ENCODE data around the gene COLEC12.
"Not testable (repeated sequence)": the region's sequence is repeated elsewhere in the genome, so short reads cannot be mapped to it uniquely, and the experiment has no call there.

COLEC12 gene

DNA sequence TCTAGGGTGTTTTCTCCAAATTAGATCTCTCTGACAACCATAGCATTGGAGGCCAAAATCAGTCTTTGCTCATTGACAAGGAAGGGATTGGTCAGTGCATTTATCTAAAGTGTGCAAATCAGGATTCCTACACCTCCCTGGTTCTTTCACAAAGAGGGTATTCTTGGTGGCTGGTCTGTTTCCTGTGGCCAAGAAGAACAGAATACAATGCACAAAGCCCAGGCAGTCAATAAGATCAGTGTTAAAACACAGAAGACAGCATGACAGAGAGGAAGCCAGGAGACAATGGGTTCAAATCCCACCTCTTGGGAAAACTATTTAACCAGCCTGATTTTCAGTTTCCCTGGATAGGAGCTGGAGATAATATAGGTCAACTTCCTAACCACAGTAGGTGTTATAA is 186.6 kb downstream of the COLEC12 start:
- Histone ChIP-seq H3K9ac (ENCODE audit: insufficient read length) (no peak overlapping the region), H3K4me3 (no peak overlapping the region), H3K36me3 (ENCODE audit: insufficient read depth, low read length) (no peaks in the 10 kb centered on the region), H3K27ac (no peak overlapping the region), H3K9me3 (ENCODE audit: low read depth, low read length) (no peaks in the 10 kb centered on the region)
- no peak for DNase-seq (ENCODE audit: low read depth, low spot score)
- TF ChIP-seq POLR2AphosphoS5 (IDR thresholded peaks at IDR 0.05; ENCODE audit: borderline replicate concordance, low read depth, low read length), result no peak
- no peak for TF ChIP-seq FOXP2 (optimal IDR thresholded peaks at IDR 0.05; ENCODE audit: control extremely low read depth, extremely low read length, insufficient read depth)
- TF ChIP-seq EZH2 (IDR thresholded peaks at IDR 0.05), result no peak

DNA sequence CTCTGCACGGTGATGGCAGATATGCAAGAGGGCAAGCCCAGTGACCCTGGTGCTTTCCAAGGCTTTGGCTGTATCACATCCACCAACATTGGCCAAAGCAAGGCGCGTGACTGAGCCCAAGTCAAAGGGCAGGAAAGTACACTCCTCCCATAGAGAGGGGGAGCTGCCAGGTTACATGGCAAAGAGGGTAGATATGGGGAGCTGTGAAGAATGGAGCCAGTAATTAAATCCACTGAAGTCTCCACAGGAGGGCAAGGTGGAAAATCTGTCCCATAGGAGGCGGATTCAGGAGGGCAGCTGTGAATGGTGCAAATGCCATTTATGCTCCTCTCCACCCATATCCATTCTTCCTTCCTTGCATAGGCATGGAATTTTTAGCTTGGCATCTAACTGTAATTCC is 188.1 kb downstream of the COLEC12 start:
- Histone ChIP-seq H3K27ac (no peak overlapping the region), H3K9ac (ENCODE audit: insufficient read length) (no peak overlapping the region), H3K4me3 (no peak overlapping the region), H3K36me3 (ENCODE audit: insufficient read depth, low read length) (no peaks in the 10 kb centered on the region), H3K9me3 (ENCODE audit: low read depth, low read length) (no peaks in the 10 kb centered on the region)
- no peak for DNase-seq (ENCODE audit: low read depth, low spot score)
- TF ChIP-seq FOXP2 (optimal IDR thresholded peaks at IDR 0.05; ENCODE audit: control extremely low read depth, extremely low read length, insufficient read depth), result no peak
- TF ChIP-seq EZH2 (IDR thresholded peaks at IDR 0.05), result no peak
- no peak for TF ChIP-seq POLR2AphosphoS5 (IDR thresholded peaks at IDR 0.05; ENCODE audit: borderline replicate concordance, low read depth, low read length)

DNA sequence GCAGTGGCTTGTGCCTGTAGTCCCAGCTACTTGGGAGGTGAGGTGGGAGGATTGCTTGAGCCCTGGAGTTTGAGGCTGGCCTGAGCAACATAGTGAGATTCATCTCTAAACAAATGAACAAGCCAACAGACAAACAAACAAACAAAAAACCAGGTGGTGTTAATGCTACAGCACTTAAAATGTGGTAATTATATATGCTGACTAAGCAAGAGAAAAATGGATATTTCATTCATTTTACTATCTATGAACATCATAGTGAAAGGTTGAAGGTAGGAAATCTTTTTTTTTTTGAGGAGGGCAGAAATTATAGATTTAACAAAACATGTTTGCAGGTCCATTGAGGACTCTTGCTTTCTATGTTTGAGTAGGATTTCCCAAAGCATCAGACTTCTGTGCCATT is 190.5 kb downstream of the COLEC12 start:
- H3K27ac ChIP-seq, result no peak overlapping the region

DNA sequence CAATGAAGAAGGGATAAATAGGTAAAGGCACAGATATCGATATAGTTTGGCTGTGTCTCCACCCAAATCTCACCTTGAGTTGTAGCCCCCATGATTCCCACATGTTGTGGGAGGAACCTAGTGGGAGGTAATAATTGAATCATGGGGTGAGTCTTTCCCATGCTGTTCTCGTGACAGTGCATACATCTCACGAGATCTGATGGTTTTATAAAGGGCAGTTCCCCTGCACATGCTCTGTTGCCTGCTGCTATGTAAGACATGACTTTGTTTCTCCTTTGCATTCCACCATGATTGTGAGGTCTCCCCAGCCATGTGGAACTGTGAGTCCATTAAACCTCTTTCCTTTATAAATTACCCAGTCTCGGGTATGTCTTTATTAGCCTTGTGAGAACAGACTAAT is 192.4 kb downstream of the COLEC12 start:
- H3K4me3 ChIP-seq; H3K36me3 ChIP-seq (ENCODE audit: insufficient read depth, low read length); H3K9me3 ChIP-seq (ENCODE audit: low read depth, low read length); H3K27ac ChIP-seq; H3K9ac ChIP-seq (ENCODE audit: insufficient read length); DNase-seq (ENCODE audit: low read depth, low spot score): not testable (repeated sequence)

More for the DNA sequence above, 190.5 kb downstream of the COLEC12 start:
- Histone ChIP-seq H3K4me3 (no peak overlapping the region), H3K9me3 (ENCODE audit: low read depth, low read length) (no peaks in the 10 kb centered on the region), H3K36me3 (ENCODE audit: insufficient read depth, low read length) (no peaks in the 10 kb centered on the region), H3K9ac (ENCODE audit: insufficient read length) (no peak overlapping the region)
- DNase-seq (ENCODE audit: low read depth, low spot score), result no peak
- TF ChIP-seq FOXP2 (optimal IDR thresholded peaks at IDR 0.05; ENCODE audit: control extremely low read depth, extremely low read length, insufficient read depth) (no peak), POLR2AphosphoS5 (IDR thresholded peaks at IDR 0.05; ENCODE audit: borderline replicate concordance, low read depth, low read length) (no peak), EZH2 (IDR thresholded peaks at IDR 0.05) (no peak)

DNA sequence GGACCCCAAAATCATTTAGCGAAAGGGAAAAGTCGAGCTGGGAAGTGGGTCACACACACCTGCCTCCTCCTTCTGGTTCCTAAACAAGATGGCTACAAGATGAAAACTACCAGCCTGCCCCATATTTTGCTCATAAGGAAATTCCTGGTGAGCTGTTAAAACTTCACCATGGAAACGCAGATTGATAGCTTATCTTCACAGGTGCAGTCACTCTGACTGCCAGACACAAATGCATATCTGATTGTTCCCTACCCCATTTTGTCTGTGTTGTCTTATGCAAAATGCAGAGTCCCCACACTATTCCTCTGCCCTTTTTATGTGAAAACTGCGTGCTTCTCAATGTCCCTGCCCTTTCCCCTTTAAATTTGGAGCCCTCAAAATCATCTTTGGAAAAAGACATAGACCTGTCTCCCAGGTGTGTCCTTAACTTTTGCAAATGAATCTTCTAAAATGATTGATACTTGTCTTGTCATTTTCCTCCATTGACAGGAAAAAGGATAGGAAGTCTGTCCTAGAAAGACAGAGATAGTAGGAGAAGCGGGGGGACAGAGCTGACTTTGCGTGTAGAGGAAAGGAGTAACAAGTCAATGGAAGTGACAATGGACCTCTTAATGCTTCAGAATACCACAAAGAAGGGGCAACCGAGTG is 193.8 kb downstream of the COLEC12 start:
- Histone ChIP-seq H3K4me3 (no peak overlapping the region), H3K9me3 (ENCODE audit: low read depth, low read length) (no peaks in the 10 kb centered on the region), H3K9ac (ENCODE audit: insufficient read length) (no peak overlapping the region), H3K27ac (no peak overlapping the region), H3K36me3 (ENCODE audit: insufficient read depth, low read length) (no peaks in the 10 kb centered on the region)
- TF ChIP-seq EZH2 (IDR thresholded peaks at IDR 0.05), result no peak
- TF ChIP-seq FOXP2 (optimal IDR thresholded peaks at IDR 0.05; ENCODE audit: control extremely low read depth, extremely low read length, insufficient read depth), result no peak
- no peak for TF ChIP-seq POLR2AphosphoS5 (IDR thresholded peaks at IDR 0.05; ENCODE audit: borderline replicate concordance, low read depth, low read length)
- DNase-seq (ENCODE audit: low read depth, low spot score), result no peak

DNA sequence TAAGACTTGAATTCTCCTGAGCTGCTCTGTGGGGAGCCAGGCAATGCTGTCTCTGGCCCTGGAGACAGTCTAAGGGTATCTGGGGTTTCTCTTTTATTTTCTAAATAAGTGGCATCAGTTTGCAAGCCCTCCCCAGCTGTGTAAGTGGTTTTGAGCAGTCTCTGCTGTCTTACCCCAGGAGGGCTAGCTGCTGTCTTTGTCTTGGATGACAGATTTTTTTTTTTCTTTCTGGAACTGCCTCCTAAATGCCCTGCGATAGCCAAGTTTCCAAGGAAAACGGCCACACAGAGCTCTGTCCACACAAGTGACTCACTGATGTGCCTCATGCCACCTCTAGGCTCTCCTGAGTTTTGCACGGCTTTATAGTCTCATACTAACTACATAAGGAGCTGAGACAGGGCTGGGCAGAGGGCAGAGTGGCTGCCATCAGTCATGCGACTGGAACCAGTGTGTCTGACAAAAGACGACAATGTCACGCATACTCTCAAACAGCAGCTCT is 195.4 kb downstream of the COLEC12 start:
- no peak for TF ChIP-seq EZH2 (IDR thresholded peaks at IDR 0.05)
- TF ChIP-seq POLR2AphosphoS5 (IDR thresholded peaks at IDR 0.05; ENCODE audit: borderline replicate concordance, low read depth, low read length), result no peak
- TF ChIP-seq FOXP2 (optimal IDR thresholded peaks at IDR 0.05; ENCODE audit: control extremely low read depth, extremely low read length, insufficient read depth), result no peak

DNA sequence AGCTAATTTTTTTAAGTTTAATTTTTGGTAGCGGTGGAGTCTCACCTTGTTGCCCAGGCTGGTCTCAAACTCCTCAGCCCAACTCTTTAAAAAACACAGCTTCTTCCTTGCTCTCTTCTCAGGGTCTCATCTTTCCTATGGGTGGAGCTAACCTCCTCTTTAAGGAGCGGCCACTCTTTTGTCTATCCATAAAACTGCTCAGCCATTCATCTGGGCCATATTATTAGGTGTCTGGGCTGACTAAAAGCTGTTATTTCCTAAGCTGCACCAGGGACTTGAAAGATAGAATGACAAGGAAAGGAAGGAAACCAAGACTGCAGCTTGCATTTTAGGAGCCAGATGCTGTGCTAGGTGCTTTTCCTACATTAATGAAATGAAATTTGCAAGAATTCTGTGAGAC is 196.9 kb downstream of the COLEC12 start:
- Histone ChIP-seq H3K9ac (ENCODE audit: insufficient read length) (no peak overlapping the region), H3K36me3 (ENCODE audit: insufficient read depth, low read length) (no peaks in the 10 kb centered on the region), H3K4me3 (no peak overlapping the region), H3K9me3 (ENCODE audit: low read depth, low read length) (no peaks in the 10 kb centered on the region), H3K27ac (no peak overlapping the region)
- TF ChIP-seq EZH2 (IDR thresholded peaks at IDR 0.05), result no peak
- TF ChIP-seq POLR2AphosphoS5 (IDR thresholded peaks at IDR 0.05; ENCODE audit: borderline replicate concordance, low read depth, low read length), result no peak
- no peak for TF ChIP-seq FOXP2 (optimal IDR thresholded peaks at IDR 0.05; ENCODE audit: control extremely low read depth, extremely low read length, insufficient read depth)
- no peak for DNase-seq (ENCODE audit: low read depth, low spot score)

More for the DNA sequence above, 195.4 kb downstream of the COLEC12 start:
- no peaks in the 10 kb centered on the region for H3K9me3 ChIP-seq (ENCODE audit: low read depth, low read length)
- no peak overlapping the region for H3K9ac ChIP-seq (ENCODE audit: insufficient read length)
- H3K4me3 ChIP-seq, result no peak overlapping the region
- no peak overlapping the region for H3K27ac ChIP-seq
- no peak for DNase-seq (ENCODE audit: low read depth, low spot score)
- H3K36me3 ChIP-seq (ENCODE audit: insufficient read depth, low read length), result no peaks in the 10 kb centered on the region

DNA sequence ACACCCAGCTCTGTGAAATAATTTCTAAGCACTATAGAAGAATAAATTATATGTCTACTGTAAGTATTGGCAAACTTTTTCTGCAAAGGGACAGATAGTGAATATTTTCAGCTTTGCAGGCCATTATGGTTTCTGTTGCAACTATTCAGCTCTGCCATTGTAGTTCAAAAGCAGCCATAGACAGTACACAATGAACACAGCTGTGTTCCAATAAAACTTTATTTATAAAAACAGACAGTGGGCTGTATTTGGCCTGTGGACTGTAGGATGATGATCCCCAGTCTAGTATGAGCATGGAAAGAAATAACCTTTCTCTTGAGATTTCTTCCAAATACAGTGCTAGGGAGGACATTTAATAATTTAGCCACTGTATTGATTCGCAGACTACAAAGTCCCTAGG is 197.5 kb downstream of the COLEC12 start:
- no peak for DNase-seq (ENCODE audit: low read depth, low spot score)
- Histone ChIP-seq H3K36me3 (ENCODE audit: insufficient read depth, low read length) (no peaks in the 10 kb centered on the region), H3K9ac (ENCODE audit: insufficient read length) (no peak overlapping the region), H3K4me3 (no peak overlapping the region), H3K27ac (no peak overlapping the region), H3K9me3 (ENCODE audit: low read depth, low read length) (no peaks in the 10 kb centered on the region)
- TF ChIP-seq EZH2 (IDR thresholded peaks at IDR 0.05), result no peak
- TF ChIP-seq POLR2AphosphoS5 (IDR thresholded peaks at IDR 0.05; ENCODE audit: borderline replicate concordance, low read depth, low read length), result no peak
- TF ChIP-seq FOXP2 (optimal IDR thresholded peaks at IDR 0.05; ENCODE audit: control extremely low read depth, extremely low read length, insufficient read depth), result no peak

DNA sequence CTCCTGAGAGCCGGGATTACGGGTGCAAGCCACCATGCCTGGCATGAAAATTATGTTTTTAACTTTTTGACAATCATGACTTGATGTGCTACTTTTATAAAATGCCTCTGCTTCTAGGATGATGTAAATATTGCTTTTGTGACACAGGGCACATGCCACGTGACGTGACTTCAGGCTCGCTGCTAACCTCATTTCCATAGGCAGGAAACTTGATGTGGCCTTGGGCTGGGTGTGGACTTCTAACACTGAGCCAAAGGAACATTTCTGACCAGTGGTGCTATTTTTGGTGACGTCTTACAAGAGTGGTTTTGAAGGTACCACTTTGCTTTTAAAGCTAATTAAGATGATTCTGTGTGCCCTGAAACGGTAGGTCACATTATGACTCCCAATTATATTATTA is 198.4 kb downstream of the COLEC12 start:
- no peaks in the 10 kb centered on the region for H3K9me3 ChIP-seq (ENCODE audit: low read depth, low read length)
- no peak overlapping the region for H3K9ac ChIP-seq (ENCODE audit: insufficient read length)
- no peak for DNase-seq (ENCODE audit: low read depth, low spot score)
- no peak for TF ChIP-seq FOXP2 (optimal IDR thresholded peaks at IDR 0.05; ENCODE audit: control extremely low read depth, extremely low read length, insufficient read depth)
- no peak for TF ChIP-seq EZH2 (IDR thresholded peaks at IDR 0.05)
- no peak for TF ChIP-seq POLR2AphosphoS5 (IDR thresholded peaks at IDR 0.05; ENCODE audit: borderline replicate concordance, low read depth, low read length)
- no peak overlapping the region for H3K4me3 ChIP-seq
- H3K27ac ChIP-seq, result no peak overlapping the region
- H3K36me3 ChIP-seq (ENCODE audit: insufficient read depth, low read length), result no peaks in the 10 kb centered on the region
